NB4 (cell line): ENCODE results near the gene GRHL1.

Source experiments
- DNase-seq: peaks from one replicate; pipeline ENCODE4 v3.0.0; 2010; ENCODE audit warnings: low read depth
- H3K4me3 ChIP-seq: one replicate; pipeline ENCODE4 v1.5.1; 2011; ENCODE audit warnings: mild to moderate bottlenecking, low read depth, low read length, moderate library complexity
- CTCF ChIP-seq: IDR thresholded peaks from one replicate; pipeline ENCODE4 v1.5.1; 2012; ENCODE audit warnings: low read depth, low read length
- MAX ChIP-seq: IDR thresholded peaks from 2 replicates; pipeline ENCODE4 v1.6.1; 2011; ENCODE audit warnings: low read depth, low read length
- MYC ChIP-seq: IDR thresholded peaks from 2 replicates; pipeline ENCODE4 v1.6.1; 2011; ENCODE audit warnings: low read depth, low read length
- POLR2A ChIP-seq: IDR thresholded peaks from 2 replicates; pipeline ENCODE4 v1.6.1; 2011; ENCODE audit warnings: mild to moderate bottlenecking; ENCODE audit not compliant: insufficient read length; ENCODE audit errors: extremely low read depth

Gene GRHL1

GRCh38 chr2:9979977-9980376 lies 28.5 kb downstream of the GRHL1 start:
- DNase-seq: no peak
- H3K4me3 ChIP-seq: no peak overlapping the region
- no peak for TF ChIP-seq MYC
- no peak for TF ChIP-seq POLR2A
- no peak for TF ChIP-seq CTCF
- no peak for TF ChIP-seq MAX

GRCh38 chr2:9980520-9980919 lies 29.0 kb downstream of the GRHL1 start:
- no peak overlapping the region for H3K4me3 ChIP-seq
- TF ChIP-seq POLR2A: no peak
- TF ChIP-seq MAX: no peak
- TF ChIP-seq CTCF: no peak
- no peak for TF ChIP-seq MYC
- no peak for DNase-seq

- no peak for DNase-seq
- H3K4me3 ChIP-seq: no peak overlapping the region
- no peak for TF ChIP-seq CTCF
- TF ChIP-seq MYC: no peak
- TF ChIP-seq POLR2A: no peak
- TF ChIP-seq MAX: no peak
Observed at GRCh38 chr2:9981655-9982054, 30.2 kb downstream of the GRHL1 start.

- TF ChIP-seq MAX (no peak), MYC (no peak), POLR2A (no peak), CTCF (no peak)
- no peak for DNase-seq
- no peak overlapping the region for H3K4me3 ChIP-seq
Observed at GRCh38 chr2:9982248-9982647, 30.8 kb downstream of the GRHL1 start.

GRCh38 chr2:9982891-9983290 lies 31.4 kb downstream of the GRHL1 start:
- no peak for TF ChIP-seq MYC
- TF ChIP-seq MAX: no peak
- TF ChIP-seq POLR2A: no peak
- no peak for TF ChIP-seq CTCF
- DNase-seq: no peak

More at GRCh38 chr2:9982891-9983290, 31.4 kb downstream of the GRHL1 start:
- no peak overlapping the region for H3K4me3 ChIP-seq
